SK-N-DZ (cell line): ENCODE measurements around the gene CRHR1.
A peak's percentile ranks its signal among the peaks of the same experiment; 100 is the strongest.
"Not testable (repeated sequence)": the region's sequence is repeated elsewhere in the genome, so short reads cannot be mapped to it uniquely, and the experiment has no call there.

Experiments used
- DNase-seq: peaks from one replicate; pipeline ENCODE4 v3.0.0-alpha.2; 2015; ENCODE audit warnings: low spot score

CRHR1 gene

GRCh38 chr17:45844695-45845375, 60.7 kb downstream of the CRHR1 start, which contains the start of gene SPPL2C:
Gene SPPL2C (plus strand): TSS chr17:45844881. CDS start chr17:45844907, 26 bp downstream.
- DNase-seq: no peak

GRCh38 chr17:45845376-45846185, 61.5 kb downstream of the CRHR1 start:
- no peak for DNase-seq

GRCh38 chr17:45846223-45846622, 62.1 kb downstream of the CRHR1 start:
- no peak for DNase-seq

GRCh38 chr17:45846646-45847045, 62.5 kb downstream of the CRHR1 start:
- DNase-seq: no peak

- no peak for DNase-seq
These were observed 63.0 kb downstream of the CRHR1 start for GRCh38 chr17:45847101-45847500.

- DNase-seq: no peak
These were observed 63.6 kb downstream of the CRHR1 start for GRCh38 chr17:45847747-45848146.

GRCh38 chr17:45848405-45848804, 64.3 kb downstream of the CRHR1 start:
- no peak for DNase-seq

- DNase-seq: no peak
These were observed 64.9 kb downstream of the CRHR1 start for GRCh38 chr17:45848868-45849535.

- no peak for DNase-seq
These were observed 65.4 kb downstream of the CRHR1 start for GRCh38 chr17:45849536-45849990.

GRCh38 chr17:45850011-45850410, 65.9 kb downstream of the CRHR1 start:
- no peak for DNase-seq

- DNase-seq: no peak
These were observed 66.3 kb downstream of the CRHR1 start for GRCh38 chr17:45850468-45850867.

- DNase-seq: no peak
These were observed 66.9 kb downstream of the CRHR1 start for GRCh38 chr17:45851022-45851421.

GRCh38 chr17:45851464-45851863, 67.3 kb downstream of the CRHR1 start:
- DNase-seq: no peak

GRCh38 chr17:45851873-45852272, 67.8 kb downstream of the CRHR1 start:
- no peak for DNase-seq

- DNase-seq: peak; percentile 64
These were observed 68.6 kb downstream of the CRHR1 start for GRCh38 chr17:45852535-45853297.

GRCh38 chr17:45854209-45854608, 70.1 kb downstream of the CRHR1 start:
- no peak for DNase-seq

GRCh38 chr17:45855691-45856336, 71.7 kb downstream of the CRHR1 start:
- no peak for DNase-seq

GRCh38 chr17:45857977-45858708, 74.0 kb downstream of the CRHR1 start:
- DNase-seq: no peak

- DNase-seq: peak; percentile 70
These were observed 77.0 kb downstream of the CRHR1 start for GRCh38 chr17:45861165-45861564.

GRCh38 chr17:45862127-45862526, 78.0 kb downstream of the CRHR1 start:
- DNase-seq: not testable (repeated sequence)
